LHCN-M2 (cell line): ENCODE data around the gene C1QBP. TPM values are rescaled to one million over a fixed set of nuclear protein-coding genes. Genes with fewer than 3 reads are reported as not detected.
"Not testable (repeated sequence)": the region's sequence is repeated elsewhere in the genome, so short reads cannot be mapped to it uniquely, and the experiment has no call there.

Source experiments
- DNase-seq: peaks from one replicate; pipeline ENCODE4 v3.0.0-alpha.2; 2012; ENCODE audit warnings: low read depth
- total RNA-seq: library from RNA; depleted of rRNA; stranded (reverse); fragments of >200 nt; gene quantifications from 2 replicates; pipeline ENCODE4 v1.2.3, GENCODE V29; 2014

The C1QBP gene
- total RNA-seq, 1 experiment from 2014 or later = 268 TPM

GRCh38 chr17:5431949-5432556, 6.9 kb downstream of the C1QBP start:
- DNase-seq = no peak

- DNase-seq = not testable (repeated sequence)
These were observed 7.7 kb downstream of the C1QBP start for GRCh38 chr17:5431234-5431633.

GRCh38 chr17:5430413-5430999, 8.4 kb downstream of the C1QBP start:
- no peak for DNase-seq

DNA sequence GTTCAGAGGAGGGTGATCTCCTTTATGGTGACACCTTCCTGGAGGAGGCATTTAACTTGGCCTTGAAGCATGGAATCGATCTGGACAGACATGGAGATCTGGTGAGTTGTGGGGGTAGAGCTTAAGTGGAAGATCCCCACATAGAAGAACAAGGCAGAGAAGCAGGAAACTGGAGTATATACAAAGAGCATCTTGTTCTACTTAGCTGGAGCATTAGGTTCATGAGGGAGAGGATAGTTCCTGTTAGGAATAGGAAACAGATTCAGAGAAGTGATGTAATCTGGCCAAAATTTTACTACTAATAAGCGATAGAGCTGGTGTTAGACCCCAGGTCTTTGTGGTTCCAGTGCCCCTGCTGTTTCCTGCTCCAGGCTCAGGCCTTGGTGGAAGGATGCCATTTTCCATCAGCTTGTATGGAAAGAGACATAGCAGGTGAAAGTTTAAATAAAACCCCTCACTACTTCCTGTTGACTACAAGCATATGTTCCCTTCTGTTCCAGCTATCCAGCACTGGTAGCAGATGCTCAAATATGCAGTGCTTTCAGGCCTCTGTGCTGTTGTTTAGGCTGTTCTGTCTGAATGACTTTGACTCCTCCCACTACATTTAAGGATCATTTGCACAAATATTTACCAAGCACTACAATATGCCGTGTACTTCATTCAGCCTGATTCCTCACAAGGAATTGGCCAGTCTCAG, 9.6 kb downstream of the C1QBP start:
- no peak for DNase-seq

- no peak for DNase-seq
These were observed 13.1 kb downstream of the C1QBP start for GRCh38 chr17:5425826-5426225.

GRCh38 chr17:5424909-5425308, 14.0 kb downstream of the C1QBP start:
- no peak for DNase-seq

DNA sequence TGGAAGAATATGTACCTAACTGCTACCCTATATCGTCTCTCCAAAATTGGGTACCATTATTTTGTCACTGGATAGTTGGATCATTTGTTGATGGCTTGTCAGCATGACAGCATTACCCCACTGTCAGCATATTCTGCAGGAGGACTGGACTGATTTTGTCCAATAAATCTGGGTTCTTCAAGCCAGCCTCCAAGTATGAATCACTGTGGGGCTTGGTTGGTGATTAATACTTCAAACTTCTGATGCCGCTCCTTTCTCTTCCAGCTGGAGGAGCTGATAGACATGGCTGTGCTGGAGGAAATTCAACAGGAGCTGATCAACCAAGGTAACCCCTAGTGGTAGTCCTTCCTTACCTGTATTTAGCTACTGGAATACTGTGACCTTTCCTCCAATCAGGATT, 16.4 kb downstream of the C1QBP start:
- DNase-seq = peak; percentile 81

DNA sequence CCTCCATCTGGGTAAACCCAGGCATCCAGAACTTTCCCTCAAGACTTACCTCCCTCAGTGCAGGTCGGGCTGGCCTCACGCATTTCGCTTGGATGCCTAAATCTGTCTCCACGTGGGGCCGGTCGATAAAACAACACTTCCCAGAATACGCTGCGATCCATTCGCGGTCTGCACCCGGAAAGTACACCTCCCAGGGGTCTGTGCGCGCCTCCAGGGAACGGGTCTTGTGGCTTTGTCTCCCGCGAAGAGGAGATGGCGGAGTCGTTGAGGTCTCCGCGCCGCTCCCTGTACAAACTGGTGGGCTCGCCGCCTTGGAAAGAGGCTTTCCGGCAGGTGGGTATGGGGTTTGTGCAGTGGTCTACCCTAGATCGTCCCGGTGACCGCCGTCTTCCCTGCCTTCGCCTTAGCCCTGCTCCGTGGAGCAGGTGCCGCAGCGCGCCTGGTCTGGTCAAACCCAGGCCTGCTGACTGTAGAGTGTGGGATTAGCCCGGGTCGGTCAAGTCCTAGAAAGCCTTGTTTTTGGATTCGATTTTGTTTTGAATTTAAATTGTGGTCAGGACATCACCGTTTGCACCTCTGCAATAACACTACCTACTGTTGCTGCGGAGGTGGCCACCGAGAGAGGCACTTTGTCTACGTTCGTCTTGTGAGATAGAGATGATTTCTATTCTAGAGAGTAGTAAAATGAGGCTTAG, 18.8 kb downstream of the C1QBP start, which contains the start of gene RPAIN:
RPAIN (plus strand) TSS at position 224 of the 695 bp plus-strand sequence; CDS start at position 253, 29 bp downstream.
- peak; percentile 86 for DNase-seq

- DNase-seq = peak; percentile 97
These were observed 19.5 kb downstream of the C1QBP start, which contains the start of gene NUP88 for GRCh38 chr17:5419356-5419958. TSS of gene NUP88 (minus strand) at chr17:5419662. CDS start at chr17:5419650, 12 bp downstream.

DNA sequence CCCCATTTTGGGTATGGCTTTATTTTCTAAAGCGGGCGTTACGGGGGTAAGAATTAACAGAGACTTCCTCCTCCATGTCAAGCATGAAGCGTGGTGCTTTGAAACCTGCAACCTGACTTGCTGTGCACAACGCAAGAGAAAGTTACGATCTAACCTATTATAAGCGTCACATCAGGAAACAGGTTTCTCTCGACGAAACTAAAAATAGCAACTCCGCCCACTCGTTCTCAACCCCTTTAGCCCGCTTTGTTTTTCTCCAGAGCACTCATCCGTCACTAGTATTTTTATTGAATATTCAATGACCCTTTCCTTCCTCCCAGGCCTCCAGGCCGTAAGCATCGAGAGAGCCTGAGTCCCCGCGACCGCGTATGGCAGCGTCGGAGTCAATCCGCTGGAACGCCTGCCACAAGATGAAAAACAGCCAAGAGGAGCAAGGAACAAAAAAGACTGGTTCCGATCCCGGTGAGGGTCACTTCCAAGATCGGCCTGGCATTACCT, 20.0 kb downstream of the C1QBP start:
- peak; percentile 12 for DNase-seq

GRCh38 chr17:5416901-5417300, 22.1 kb downstream of the C1QBP start:
- no peak for DNase-seq

- DNase-seq = peak; percentile 79
These were observed 25.3 kb downstream of the C1QBP start for GRCh38 chr17:5413682-5414081.

- DNase-seq = no peak
These were observed 28.2 kb downstream of the C1QBP start for GRCh38 chr17:5410594-5411272.

- DNase-seq = no peak
These were observed 30.8 kb downstream of the C1QBP start for GRCh38 chr17:5408186-5408585.

GRCh38 chr17:5405400-5405799, 33.6 kb downstream of the C1QBP start:
- no peak for DNase-seq

DNA sequence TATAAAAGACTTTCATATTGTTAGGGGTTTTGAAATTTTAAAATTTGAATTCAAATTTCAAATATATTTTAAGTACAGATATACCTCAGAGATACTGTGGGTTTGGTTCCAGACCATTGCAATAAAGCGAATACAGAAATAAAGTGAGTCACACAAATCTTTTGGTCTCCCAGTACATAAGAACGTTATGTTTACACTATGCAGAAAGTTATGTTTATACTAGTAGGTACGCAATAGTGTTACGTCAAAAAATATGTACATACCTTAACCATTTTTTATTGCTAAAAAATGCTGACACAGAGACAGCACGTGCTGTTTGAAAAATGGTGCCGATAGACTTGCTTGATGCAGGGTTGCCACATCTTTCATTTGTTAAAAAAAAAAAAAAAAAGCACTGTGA, 39.2 kb downstream of the C1QBP start:
- no peak for DNase-seq

DNA sequence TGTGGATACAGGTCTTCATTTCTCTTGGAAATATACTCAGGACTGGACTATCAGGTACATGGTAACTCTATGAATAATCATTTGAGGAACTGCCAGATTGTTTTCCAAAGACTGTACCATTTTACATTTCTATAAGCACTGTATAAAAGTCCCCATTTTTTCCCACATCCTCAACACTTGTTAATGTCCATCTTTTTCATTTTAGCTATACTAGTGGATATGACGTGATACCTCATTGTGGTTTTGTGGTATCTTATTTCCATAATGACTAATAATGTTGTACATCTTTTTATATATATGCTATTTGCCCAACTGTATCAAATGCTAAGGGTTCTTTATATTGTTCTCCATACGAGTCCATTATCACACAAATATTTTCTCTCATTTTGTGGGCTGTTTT, 42.3 kb downstream of the C1QBP start:
- DNase-seq = peak; percentile 54

GRCh38 chr17:5391678-5392077, 47.3 kb downstream of the C1QBP start:
- DNase-seq = no peak
